ENCODE measurements around the gene PYCARD. TPM values are rescaled to one million over a fixed set of nuclear protein-coding genes. Genes with fewer than 3 reads are reported as not detected.

The PYCARD gene
- total RNA-seq, 4 donors from 2014 or later: 25.4 to 50.2 (median 37.8) TPM

GRCh38 chr16:31191697-31192428 lies 10.7 kb downstream of the PYCARD start:
- TF ChIP-seq, protein P1, sequence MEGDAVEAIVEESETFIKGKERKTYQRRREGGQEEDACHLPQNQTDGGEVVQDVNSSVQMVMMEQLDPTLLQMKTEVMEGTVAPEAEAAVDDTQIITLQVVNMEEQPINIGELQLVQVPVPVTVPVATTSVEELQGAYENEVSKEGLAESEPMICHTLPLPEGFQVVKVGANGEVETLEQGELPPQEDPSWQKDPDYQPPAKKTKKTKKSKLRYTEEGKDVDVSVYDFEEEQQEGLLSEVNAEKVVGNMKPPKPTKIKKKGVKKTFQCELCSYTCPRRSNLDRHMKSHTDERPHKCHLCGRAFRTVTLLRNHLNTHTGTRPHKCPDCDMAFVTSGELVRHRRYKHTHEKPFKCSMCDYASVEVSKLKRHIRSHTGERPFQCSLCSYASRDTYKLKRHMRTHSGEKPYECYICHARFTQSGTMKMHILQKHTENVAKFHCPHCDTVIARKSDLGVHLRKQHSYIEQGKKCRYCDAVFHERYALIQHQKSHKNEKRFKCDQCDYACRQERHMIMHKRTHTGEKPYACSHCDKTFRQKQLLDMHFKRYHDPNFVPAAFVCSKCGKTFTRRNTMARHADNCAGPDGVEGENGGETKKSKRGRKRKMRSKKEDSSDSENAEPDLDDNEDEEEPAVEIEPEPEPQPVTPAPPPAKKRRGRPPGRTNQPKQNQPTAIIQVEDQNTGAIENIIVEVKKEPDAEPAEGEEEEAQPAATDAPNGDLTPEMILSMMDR (IDR thresholded peaks at IDR 0.05): no peak
- no peak for DNase-seq (ENCODE audit: low spot score)
- no peak for ATAC-seq (ENCODE audit: low FRiP score)

DNA sequence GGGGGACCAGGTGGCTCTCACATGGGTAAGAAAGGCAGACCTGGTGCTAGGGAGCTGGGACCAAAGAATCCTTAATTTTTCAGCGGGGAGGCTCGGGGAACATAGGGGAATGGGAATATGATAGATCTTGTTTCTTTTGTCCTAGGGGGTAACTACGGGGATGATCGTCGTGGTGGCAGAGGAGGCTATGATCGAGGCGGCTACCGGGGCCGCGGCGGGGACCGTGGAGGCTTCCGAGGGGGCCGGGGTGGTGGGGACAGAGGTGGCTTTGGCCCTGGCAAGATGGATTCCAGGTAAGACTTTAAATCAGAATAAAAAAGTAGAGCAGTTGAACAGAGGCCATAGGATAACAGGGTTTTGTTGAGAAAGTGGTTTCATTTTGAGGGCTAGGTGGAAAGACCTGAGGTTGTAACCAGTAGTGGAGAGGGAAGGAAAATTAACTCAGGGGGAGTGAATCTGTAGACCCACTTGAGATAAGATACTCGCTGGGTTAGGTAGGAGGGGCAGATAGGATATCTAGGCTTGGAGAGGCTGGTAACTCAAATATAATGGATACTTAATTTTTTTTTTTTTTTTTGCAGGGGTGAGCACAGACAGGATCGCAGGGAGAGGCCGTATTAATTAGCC lies 11.6 kb downstream of the PYCARD start:
- ATAC-seq (ENCODE audit: low FRiP score) (no peak), DNase-seq (ENCODE audit: low spot score) (no peak)
- TF ChIP-seq, protein P1 (IDR thresholded peaks at IDR 0.05): no peak

DNA sequence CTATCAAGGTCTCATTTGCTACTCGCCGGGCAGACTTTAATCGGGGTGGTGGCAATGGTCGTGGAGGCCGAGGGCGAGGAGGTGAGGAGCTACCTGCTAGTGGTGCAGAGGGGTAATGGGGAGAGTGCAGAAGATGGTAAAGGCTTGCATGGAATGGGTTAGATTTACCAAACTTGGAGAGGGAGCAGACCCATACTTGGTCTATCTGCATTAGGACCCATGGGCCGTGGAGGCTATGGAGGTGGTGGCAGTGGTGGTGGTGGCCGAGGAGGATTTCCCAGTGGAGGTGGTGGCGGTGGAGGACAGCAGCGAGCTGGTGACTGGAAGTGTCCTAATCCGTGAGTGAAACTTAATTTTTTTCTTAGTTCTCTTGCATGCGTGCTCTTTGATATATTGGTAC lies 12.5 kb downstream of the PYCARD start:
- DNase-seq (ENCODE audit: low spot score): no peak
- ATAC-seq (ENCODE audit: low FRiP score): no peak
- TF ChIP-seq, protein P1 (IDR thresholded peaks at IDR 0.05): no peak

DNA sequence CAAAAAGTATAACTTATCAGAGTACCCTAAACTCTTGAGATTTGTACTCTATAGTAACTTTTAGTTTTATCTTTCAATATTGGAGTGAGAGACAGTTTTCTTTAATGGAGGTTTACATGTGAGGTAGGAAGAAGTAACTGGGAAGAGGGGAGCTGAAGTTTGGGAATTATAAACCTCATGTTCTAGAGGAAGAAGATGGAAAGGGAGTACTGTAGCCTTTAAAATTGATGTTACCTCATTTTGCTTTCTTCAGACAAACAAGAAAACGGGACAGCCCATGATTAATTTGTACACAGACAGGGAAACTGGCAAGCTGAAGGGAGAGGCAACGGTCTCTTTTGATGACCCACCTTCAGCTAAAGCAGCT lies 13.2 kb downstream of the PYCARD start:
- TF ChIP-seq, protein P1 (IDR thresholded peaks at IDR 0.05): no peak
- no peak for ATAC-seq (ENCODE audit: low FRiP score)
- DNase-seq (ENCODE audit: low spot score): no peak

DNA sequence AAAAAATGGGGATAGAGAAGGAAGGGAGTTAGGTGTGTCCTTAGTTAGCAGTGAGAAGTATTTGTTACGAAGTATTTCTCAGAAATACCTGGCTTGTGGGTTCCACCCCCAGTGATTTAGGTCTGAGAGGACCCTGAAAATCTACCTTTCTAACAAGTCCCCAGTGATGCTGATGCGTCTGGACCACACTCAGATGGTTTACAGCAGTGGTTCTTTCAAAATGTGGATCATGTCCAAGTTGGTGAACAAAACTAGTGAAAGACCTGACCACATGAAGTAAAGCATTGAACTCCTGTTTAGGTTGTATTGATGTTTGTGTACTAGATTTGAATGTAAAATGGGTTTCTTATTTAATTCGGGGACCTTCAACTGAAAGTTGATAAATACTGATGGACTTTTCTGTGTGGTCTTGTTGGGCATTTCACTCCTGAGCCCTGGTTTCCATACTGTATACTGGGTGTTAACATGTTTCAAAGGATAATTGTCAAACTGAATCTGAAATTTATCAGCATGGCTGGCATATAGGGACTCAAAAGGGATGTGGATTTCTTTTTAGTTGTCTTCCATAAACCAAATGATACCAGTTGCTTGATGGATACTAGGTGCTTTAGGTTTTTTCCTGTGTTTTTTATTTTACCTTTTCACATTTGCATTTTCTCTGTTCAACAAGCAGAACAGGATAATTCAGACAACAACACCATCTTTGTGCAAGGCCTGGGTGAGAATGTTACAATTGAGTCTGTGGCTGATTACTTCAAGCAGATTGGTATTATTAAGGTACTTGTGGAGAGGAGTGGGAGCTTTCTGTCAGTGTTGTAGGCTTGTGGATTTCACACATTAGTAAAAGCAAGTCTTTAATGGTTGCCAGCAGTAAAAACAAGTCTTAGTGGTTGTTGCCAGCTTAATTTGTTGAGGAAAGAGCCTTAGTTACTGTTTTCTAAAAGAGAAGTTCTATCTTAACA lies 13.8 kb downstream of the PYCARD start:
- no peak for DNase-seq (ENCODE audit: low spot score)
- ATAC-seq (ENCODE audit: low FRiP score): no peak

GRCh38 chr16:31187808-31188189 lies 14.8 kb downstream of the PYCARD start:
- ATAC-seq (ENCODE audit: low FRiP score) (no peak), DNase-seq (ENCODE audit: low spot score) (no peak)
- TF ChIP-seq, protein P1 (IDR thresholded peaks at IDR 0.05): no peak

More for the DNA sequence above, 13.8 kb downstream of the PYCARD start:
- TF ChIP-seq, protein P1 (IDR thresholded peaks at IDR 0.05): no peak
